ENCODE data around the gene ACVR1B. TPM values are rescaled to one million over a fixed set of nuclear protein-coding genes. Genes with fewer than 3 reads are reported as not detected.

Gene ACVR1B
- total RNA-seq, 1 donor from 2014 or later = 15.1 TPM

GRCh38 chr12:51921017-51921725 is 30.3 kb upstream of the ACVR1B start:
- TF ChIP-seq CTCF (IDR thresholded peaks at IDR 0.05; ENCODE audit: insufficient read depth, low read length, poor library complexity, severe bottlenecking) = no peak
- Histone ChIP-seq H3K27me3 (ENCODE audit: control insufficient read depth, insufficient read depth, low read length) (peaks cover 2% of the 10 kb centered on the region), H3K36me3 (ENCODE audit: control insufficient read depth, insufficient read depth, low read length) (no peaks in the 10 kb centered on the region), H3K4me3 (ENCODE audit: low read depth, low read length) (no peak overlapping the region)
- no peak for DNase-seq (ENCODE audit: low read depth)

DNA sequence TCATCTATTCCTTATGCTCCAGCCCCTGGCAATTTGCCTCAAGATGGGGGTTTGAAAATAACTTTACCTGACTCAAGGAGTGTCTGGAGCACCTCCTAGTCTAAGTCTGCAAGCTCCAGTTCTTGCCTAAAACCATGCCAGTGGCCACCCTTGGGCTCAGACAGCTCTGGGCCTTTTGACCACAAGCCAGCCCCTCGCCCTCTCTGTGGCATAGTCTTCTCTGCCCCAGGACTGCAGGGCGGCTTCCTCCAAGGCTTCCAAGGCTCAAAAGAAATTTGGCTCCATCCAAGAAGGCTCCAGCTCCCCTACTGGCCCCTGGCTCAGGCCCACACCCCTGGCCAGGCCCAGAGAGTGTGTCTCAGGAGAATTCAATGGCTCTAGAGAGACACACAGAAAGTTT is 29.4 kb upstream of the ACVR1B start:
- no peak for TF ChIP-seq CTCF (IDR thresholded peaks at IDR 0.05; ENCODE audit: insufficient read depth, low read length, poor library complexity, severe bottlenecking)
- Histone ChIP-seq H3K36me3 (ENCODE audit: control insufficient read depth, insufficient read depth, low read length) (no peaks in the 10 kb centered on the region), H3K27me3 (ENCODE audit: control insufficient read depth, insufficient read depth, low read length) (peaks cover 2% of the 10 kb centered on the region), H3K4me3 (ENCODE audit: low read depth, low read length) (no peak overlapping the region)
- no peak for DNase-seq (ENCODE audit: low read depth)

DNA sequence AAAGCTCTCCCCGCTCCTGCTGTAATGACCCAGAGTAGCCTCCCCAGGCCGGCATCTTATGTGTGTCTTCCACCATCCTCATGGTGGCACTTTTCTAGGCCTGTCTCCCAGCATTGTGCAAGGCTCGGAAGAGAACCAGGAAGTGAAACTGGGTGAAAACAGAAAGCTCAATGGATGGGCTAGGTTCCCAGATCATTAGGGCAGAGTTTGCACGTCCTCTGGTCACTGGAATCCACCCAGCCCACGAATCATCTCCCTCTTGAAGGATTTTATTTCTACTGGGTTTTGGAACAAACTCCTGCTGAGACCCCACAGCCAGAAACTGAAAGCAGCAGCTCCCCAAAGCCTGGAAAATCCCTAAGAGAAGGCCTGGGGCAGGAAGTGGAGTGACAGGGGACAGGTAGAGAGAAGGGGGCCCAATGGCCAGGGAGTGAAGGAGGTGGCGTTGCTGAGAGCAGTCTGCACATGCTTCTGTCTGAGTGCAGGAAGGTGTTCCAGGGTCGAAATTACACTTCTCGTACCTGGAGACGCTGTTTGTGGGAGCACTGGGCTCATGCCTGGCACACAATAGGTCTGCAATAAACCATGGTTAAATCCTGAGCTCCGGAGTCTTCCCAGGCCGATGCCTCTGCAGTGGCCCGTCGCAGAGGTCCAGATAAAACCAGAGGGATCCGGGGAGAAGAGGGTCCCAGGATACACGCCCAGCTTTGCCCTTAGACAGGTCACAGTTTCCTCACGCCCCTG is 28.6 kb upstream of the ACVR1B start:
- no peak overlapping the region for H3K4me3 ChIP-seq (ENCODE audit: low read depth, low read length)
- H3K36me3 ChIP-seq (ENCODE audit: control insufficient read depth, insufficient read depth, low read length) = no peaks in the 10 kb centered on the region
- peak; percentile 23 for DNase-seq (ENCODE audit: low read depth)
- peaks cover 2% of the 10 kb centered on the region for H3K27me3 ChIP-seq (ENCODE audit: control insufficient read depth, insufficient read depth, low read length)
- no peak for TF ChIP-seq CTCF (IDR thresholded peaks at IDR 0.05; ENCODE audit: insufficient read depth, low read length, poor library complexity, severe bottlenecking)

- TF ChIP-seq CTCF (IDR thresholded peaks at IDR 0.05; ENCODE audit: insufficient read depth, low read length, poor library complexity, severe bottlenecking) = peak; percentile 92
- Histone ChIP-seq H3K27me3 (ENCODE audit: control insufficient read depth, insufficient read depth, low read length) (peaks cover 2% of the 10 kb centered on the region), H3K36me3 (ENCODE audit: control insufficient read depth, insufficient read depth, low read length) (no peaks in the 10 kb centered on the region), H3K4me3 (ENCODE audit: low read depth, low read length) (no peak overlapping the region)
- DNase-seq (ENCODE audit: low read depth) = no peak
Observed at GRCh38 chr12:51923506-51924365, 27.8 kb upstream of the ACVR1B start.

- Histone ChIP-seq H3K27me3 (ENCODE audit: control insufficient read depth, insufficient read depth, low read length) (peaks cover 2% of the 10 kb centered on the region), H3K4me3 (ENCODE audit: low read depth, low read length) (no peak overlapping the region), H3K36me3 (ENCODE audit: control insufficient read depth, insufficient read depth, low read length) (no peaks in the 10 kb centered on the region)
- TF ChIP-seq CTCF (IDR thresholded peaks at IDR 0.05; ENCODE audit: insufficient read depth, low read length, poor library complexity, severe bottlenecking) = no peak
- DNase-seq (ENCODE audit: low read depth) = no peak
Observed at GRCh38 chr12:51924551-51925319, 26.8 kb upstream of the ACVR1B start.

All from kidney epithelial cell (primary cell).